GM18499 (cell line): ENCODE results near the gene RNF44.

Experiments
- ATAC-seq: cut with Tn5 transposase; IDR thresholded peaks from one replicate; pipeline ENCODE4 v1.9.1; 2021; ENCODE audit warnings: moderate number of reproducible peaks; ENCODE audit not compliant: insufficient read depth, unreplicated experiment

RNF44 gene

DNA sequence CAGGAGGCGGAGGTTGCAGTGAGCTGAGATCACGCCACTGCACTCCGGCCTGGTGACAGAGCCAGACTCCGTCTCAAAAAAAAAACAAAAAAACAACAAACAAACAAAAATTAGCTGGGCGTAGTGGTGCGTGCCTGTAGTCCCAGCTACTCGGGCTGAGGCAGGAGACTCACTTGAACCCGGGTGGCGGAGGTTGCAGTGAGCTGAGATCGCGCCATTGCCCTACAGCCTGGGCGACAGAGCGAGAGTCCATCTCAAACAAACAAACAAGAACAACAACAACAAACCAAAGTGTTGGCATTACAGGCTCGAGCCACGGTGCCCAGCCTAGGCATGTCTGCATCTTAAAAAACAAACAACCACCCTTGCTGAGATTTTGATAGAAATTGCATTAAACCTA lies 12.2 kb downstream of the RNF44 start:
- no peak for ATAC-seq

DNA sequence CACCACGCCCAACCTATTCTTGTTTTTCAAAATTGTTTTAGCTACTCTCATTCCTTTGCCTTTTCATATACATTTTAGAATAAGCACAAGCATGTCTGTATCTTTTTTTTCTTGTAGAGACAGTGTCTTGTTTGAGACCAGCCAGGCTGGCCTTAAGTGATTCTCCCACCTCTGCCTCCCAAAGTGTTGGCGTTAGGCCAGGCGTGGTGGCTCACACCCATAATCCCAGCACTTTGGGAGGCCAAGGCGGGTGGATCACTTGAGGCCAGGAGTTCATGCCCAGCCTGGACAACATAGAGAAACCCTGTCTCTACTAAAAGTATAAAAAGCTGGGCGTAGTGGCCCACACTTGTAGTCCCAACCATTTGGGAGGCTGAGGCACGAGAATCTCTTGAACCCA lies 13.1 kb downstream of the RNF44 start:
- ATAC-seq: no peak

DNA sequence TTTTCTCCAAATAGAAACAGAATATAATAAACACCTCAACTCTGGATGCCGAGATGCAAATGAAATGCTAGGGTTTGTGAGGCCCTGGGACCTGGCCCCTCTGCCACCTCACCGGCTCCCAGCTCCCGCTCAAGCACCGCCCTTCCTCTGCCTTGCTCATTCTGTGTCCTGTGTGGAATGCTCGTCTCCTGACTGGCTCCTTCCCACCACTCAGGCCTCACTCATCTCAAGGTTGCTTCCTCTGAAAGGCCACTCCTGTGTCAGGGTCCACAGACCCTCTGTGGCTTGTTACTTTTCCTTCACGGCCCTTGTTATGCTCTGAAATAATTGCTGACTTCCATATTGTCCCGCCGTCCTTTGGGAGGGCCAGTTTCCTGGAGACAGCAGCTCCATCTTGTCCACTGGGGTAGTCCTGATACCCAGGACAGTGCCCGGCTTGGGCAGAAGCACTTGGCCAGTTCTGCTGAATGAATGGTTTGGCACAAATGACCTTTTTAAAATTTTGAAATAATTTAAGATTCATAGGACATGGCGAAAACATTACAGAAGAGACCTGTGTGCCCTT lies 15.4 kb downstream of the RNF44 start:
- no peak for ATAC-seq

DNA sequence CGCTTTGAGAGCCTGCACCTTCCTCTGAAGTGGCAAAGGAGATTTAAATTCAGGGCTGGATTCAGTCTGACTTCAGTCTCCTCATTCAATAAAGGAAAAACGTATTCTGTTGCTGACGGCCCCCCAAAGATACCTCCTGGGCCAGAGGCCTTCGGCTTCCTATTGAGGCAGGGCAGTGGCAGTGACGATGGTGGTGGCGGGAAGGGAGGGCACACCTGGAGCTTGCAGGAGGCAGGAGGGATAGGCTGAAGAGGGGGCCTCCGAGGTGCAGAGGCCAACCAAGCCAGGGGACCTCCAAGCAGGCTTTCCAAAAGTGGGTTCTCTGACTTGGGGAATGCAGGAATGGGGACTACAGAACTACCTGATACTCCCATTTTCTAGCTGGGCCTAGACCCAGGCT lies 15.9 kb downstream of the RNF44 start:
- no peak for ATAC-seq

DNA sequence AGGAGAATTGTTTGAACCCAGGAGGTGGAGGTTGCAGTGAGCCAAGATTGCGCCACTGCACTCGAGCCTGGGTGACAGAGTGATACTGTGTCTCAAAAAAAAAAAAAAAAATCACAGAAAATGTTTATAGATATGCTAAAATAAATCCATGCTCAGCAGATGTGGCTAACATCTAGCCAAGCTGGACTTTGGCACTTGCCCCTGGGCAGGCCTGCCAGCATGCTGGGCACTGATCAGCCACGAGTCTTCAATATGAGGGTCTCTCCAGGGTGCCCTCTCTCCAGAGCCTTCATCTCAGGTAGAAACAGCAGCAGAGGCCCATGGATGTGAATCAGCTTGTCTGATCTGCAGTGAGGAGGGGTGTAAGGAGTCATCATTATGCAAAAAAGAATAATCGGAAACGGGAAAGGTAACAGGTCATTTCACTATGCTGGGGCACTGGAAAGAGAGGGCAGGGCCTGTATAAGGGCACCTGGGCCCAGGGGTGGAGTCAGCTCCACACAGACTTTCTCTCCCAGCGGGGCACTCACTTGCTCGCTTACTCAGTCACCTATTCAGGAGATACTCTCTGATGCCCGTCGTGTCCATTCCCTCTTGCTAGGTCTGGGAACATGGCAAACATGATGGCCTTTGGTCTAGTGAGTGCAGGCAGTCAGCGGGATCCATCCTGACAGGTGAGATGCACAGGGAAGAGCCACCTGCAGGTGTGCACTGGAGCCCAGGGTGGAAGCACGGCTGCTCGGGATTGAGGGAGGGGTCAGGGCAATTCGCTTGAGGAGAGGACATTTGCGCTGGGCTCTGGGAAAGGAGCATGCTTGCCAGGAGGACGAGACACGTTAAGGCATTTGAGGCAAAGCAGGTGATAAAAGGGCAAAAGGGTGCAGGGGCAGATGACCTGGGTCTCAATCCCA lies 17.1 kb downstream of the RNF44 start:
- ATAC-seq: no peak

DNA sequence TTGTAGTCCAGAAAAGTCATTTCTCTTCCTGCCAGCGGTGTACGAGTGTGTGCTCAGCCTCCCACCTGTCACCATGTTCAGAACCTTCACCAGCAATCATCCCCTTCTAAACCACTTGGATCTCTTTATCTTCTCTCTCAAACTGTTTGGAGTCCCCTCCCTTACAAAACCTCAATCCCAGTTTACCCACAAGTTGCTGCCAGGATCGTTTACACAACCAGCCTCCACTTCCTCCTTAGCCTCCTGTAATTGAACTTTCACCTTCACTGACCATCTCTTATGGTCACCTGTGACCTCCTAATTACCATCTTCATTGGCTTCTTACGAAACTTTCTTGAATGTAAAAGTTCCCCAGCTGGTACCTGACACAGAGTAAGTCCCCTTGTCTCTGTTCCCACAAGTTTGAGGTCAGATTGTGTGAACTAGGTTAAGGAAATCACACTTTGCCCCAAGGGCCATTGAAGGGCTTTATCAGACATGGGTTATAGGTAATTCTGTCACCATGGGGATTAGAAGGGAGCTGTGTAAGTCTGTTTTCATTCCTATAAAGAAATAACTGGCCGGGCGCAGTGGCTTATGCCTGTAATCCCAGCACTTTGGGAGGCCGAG lies 20.0 kb downstream of the RNF44 start:
- ATAC-seq: no peak

DNA sequence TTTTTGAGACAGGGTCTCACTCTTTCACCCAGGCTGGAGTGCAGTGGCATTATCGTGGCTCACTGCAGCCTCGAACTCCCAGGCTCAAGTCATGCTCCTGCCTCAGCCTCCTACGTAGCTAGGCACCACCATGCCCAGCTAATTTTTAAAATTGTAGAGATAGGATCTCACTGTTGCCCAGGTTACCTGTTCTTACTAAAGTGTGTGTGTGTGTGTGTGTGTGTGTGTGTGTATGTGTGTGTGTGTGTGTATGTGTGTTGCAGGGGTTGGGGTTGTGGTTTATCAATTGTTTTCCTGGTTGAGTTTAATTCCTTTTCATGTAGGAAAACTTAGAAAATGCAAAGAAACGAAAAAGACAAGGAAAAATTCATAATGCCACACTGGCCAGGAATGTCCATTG lies 21.8 kb downstream of the RNF44 start:
- ATAC-seq: no peak

DNA sequence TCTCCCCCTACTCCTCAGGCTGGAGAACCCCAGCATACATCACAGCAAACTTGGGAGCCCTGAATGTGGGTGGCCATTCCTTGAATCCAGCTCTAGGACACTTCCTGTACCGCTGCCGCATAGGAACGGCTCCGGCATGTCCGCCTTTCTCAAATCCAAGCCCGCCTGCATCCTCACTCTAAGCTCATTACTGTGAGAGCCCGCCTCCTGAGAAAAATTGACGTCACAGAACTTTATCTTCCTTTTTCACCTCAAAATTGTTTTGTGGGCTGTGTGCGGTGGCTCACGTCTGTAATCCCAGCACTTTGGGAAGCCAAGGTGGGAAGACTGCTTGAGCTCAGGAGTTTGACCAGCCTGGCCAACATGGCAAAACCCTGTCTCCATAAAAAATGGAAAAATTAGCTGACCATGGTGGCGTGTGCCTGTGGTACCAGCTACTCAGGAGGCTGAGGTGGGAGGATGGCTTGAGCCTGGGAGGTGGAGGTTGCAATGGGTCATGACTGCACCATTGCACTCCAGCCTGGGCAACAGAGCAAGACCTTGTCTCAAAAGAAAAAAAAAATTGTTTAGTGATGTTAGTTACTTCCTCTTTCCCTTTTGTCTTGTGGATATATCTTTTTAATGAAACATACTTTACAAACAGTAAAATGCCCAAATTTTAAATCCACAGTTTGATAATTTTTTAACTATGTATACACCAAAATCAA lies 22.8 kb downstream of the RNF44 start:
- no peak for ATAC-seq

DNA sequence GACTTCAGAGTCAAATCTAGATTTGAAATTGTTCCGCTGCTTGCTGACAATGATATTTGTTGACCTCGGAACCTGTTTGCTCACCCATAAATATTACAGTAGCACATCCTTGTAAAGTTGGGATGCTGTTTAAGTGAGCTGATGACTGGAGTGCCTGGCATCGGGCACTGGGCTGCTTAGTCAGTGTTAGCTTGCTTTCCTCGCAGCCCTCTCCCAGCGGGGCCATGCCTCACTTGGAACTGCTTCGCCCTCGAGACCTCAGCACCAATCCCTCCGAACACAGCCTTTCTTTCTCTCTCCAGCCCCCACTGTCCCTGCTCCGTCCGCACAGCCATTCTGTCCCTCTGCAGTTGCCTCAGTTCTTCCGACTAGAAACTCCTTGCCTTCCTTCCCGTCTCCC lies 23.4 kb downstream of the RNF44 start:
- ATAC-seq: no peak

DNA sequence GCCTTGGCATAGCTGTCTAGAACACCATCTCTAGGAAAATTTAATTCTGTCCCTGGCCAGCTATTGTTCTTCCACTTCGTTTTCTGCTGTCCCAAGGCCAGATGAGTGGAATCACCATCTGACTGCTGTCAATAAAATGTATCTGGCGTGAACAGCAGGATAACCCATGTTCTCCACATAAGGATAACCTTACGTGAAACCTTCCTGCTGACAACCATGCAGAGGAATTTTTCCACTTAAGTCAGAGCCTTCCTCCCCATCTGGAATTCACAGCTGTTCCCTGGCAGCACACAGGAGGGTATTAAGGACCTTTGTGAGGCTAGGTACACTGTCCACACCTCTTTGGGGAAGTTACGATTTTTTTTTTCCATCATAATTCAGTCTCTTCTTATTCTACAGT lies 28.6 kb downstream of the RNF44 start:
- no peak for ATAC-seq

DNA sequence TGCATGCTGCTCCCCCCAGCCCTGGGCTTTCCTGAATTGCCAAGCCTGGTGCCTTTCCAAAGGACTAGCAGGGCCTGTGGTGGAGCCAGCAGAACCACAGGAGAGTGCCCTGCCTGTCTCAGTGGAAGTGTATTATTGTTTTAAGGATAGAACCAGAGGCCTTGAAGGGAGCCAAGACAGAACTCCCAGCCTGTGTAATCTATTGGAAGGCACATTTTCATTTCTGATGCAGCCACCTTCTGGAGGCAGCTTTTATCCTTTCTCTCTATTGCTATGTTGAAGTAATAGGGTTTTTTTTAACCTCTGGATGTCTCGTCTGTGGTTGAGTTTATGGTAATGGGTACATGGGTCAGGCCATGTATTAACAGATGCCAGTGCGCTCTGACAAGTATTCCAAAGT lies 29.3 kb downstream of the RNF44 start:
- ATAC-seq: no peak

DNA sequence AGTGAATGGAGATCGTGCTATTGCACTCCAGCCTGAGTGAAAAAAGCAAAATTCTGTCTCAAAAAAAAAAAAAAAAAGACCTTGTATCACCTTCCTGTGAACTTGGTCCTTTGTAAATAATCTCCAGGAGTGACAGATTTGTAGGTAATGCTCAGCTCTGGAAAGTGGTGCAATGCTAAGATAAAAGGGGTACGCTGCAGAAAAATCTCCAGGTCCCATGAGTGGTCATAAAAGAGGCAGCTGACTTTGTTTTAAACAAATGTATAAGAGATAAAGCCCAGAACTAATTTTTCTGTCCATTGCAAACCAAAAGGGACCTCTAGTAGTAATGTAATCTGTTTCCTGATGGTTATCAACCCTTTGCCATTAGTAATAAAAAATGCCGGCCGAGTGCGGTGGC lies 33.7 kb downstream of the RNF44 start:
- no peak for ATAC-seq

DNA sequence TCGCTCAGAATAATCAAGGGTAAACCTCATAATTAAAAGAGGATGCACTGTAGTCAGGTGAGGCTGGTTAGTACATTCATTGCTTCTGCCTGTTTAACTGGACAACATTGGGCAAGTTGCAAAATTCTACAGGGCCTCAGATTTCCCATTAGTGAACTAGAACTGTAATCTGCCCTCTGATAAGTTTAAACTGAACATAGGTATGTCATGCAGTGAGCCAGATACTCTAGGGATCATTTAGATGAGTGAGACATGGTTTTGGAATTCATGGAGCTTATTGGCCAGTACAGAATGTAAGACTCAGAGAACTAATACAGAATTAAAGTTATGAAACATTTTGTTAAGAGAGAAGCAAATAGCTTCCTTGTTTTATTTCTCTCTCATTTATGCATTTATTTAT lies 35.9 kb downstream of the RNF44 start:
- no peak for ATAC-seq

DNA sequence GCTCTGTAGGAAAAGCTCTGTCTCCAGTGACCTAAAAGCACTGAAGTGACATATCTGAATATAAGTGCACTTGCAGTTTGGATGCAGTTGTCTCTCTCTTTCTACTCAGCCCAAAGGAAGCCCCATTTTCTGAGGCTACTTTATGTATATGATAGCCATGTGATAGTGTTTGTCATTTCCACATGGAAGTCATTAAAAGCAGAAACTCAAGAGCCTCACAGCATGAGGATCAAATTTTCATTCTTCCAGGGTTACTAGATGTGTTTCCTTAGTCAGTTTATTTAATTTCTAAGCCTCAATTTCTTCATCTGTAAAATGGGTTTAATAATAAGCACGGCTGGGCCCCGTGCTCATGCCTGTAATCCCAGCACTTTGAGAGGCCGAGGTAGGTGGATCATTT lies 36.7 kb downstream of the RNF44 start:
- no peak for ATAC-seq

DNA sequence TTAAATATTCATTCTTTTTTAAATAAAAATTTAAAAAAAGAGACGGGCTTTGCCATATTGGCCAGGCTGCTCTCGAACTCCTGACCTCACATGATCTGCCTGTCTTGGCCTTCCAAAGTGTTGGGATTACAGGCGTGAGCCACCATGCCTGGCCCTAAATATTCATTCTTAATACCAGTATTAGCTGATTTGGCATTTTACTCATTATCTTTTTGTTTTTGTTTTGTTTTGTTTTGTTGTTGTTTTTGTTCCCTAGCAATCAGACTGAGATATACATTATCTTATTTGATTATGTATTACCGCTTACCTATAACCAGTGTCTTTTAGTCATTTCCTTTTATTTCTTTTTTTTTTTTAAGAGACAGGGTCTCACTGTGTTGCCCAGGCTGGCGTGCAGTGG lies 37.9 kb downstream of the RNF44 start:
- no peak for ATAC-seq

DNA sequence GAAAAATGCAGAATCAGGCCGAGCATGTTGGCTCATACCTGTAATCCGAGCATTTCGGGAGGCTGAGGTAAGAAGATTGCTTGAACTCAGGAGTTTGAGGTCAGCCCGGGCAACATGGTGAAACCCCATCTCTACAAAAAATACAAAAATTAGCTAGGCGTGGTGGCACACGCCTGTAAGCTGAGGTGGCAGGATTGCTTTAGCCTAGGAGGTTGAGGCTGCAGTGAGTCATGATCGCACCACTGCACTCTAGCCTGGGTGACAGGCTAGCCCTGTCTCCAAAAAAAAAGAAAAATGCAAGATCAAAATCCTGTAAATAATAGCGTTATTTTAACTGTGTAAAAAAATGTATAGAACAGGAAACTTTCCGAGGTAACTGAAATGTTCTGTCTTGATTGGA lies 39.4 kb downstream of the RNF44 start:
- ATAC-seq: no peak

DNA sequence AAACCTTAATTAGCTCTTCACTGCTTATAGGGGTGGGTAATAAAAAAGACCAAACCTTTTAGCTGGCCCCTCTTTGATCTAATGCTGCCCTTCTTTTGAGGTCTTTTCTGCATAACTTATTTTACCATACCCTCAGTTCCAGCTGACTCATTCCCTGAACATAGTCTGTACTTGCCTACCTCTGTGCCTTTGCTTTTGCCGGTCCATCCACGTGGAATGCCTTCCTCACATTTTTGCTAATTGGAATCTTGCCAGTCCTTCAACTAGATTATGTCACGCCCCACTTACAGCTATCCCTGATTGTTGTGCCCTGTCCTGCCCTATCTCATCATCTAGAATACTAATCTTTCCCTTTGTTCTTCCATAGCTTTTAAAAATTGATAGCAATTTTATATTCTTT lies 44.8 kb downstream of the RNF44 start:
- ATAC-seq: no peak

DNA sequence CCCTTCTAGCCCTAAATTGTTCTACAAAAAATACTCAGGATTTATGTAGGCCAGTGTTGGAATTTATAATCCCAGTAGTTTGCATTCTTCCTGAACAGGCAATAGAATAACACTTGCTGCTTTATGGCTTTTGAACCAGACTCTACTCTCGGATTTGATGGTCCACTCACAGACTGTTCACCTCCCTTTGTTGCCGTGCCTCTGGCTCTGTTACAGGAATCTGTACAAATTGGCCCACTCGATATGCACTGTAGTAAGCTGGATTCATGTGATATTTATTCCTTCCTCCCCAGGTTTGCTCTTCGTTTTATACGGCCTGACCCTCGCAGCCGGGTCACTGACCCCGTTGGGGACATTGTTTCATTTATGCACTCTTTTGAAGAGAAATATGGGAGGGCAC lies 45.3 kb downstream of the RNF44 start:
- ATAC-seq: no peak

DNA sequence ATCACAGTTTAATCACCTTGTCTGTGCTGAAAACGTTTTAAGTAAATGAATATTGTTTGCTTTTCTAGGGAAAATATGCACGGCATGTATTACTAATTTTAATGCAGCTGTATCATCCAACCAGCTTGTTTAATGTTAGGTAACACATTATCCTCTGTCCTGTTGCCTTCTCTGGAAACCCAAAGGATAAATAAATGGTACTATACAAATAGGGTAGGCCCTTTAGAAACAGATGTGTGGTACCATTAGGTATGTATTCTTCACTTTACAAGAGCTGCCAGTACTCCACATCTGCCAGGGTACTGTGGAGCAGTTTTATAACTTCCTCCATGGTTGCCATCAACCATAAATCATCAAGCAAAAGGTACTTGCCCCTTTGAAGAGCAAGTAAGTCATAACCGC lies 46.1 kb downstream of the RNF44 start:
- no peak for ATAC-seq

DNA sequence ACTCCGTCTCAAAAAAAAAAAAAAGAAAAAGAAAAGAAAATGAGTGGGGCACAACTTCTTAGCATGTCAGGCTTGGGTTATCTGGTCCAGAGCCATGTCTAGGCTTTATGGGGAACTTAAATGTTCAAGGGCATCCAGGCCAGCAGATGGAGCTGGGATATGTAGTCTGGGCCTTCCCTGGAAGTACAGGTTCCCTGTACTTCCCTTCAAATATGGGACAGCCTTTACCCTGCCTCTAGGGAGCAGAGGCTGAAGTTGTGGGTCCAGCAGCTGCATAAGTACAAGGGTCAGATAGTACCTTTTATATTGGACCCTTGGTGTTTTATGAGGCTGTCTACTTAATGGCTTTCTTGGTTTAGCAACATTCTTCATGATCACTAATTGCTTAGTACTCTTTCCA lies 46.9 kb downstream of the RNF44 start:
- no peak for ATAC-seq

DNA sequence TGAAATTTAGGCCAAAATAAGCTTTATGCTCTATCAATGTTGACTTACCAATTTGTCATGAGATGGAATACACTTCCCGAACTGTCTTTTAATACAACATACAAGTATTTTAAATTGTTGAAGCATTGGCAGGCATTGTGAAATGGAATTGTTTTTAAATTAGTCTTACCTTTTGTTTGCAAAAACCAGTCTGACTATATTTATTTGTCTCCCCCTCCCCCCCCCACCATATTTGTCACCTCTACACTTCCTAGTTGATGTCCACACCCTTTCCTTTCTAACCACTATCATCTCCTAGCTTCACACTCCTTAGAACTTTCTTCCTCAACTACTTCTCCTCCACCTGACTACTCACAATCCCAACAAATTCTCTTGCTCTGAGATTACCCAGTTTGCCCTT lies 48.1 kb downstream of the RNF44 start:
- no peak for ATAC-seq
